ENCODE measurements around the gene IBSP. TPM values are rescaled to one million over a fixed set of nuclear protein-coding genes. Genes with fewer than 3 reads are reported as not detected.

Gene IBSP
- total and polyA plus RNA-seq, 9 of the 15 experiments (the other 6 are each of a cell fraction or from before 2014, with no cell fraction given) = not detected

- no peaks in the 10 kb centered on the region for H3K79me2 ChIP-seq (ENCODE audit: control insufficient read depth, insufficient read depth, low read length)
- H3K4me3 ChIP-seq = no peak overlapping the region
- no peaks in the 10 kb centered on the region for H3K4me1 ChIP-seq (replicated peaks in 1 of 2; ENCODE audit: control insufficient read depth in 2 of 2, insufficient read depth in 2 of 2, low read length in 2 of 2)
- no peaks in the 10 kb centered on the region for H3K36me3 ChIP-seq (ENCODE audit: control insufficient read depth, insufficient read depth, low read length)
- no peak overlapping the region for H3K27ac ChIP-seq (ENCODE audit: extremely low read depth, low read depth, low read length)
- H2AFZ ChIP-seq (ENCODE audit: low read depth, low read length) = no peak overlapping the region
- POLR2A ChIA-PET = interaction anchor here (1.0 kb wide), 1 partner anchor 14 kb away, joined by 3 read pairs; no protein-coding TSS in a partner anchor
- no peaks in the 10 kb centered on the region for H3K9me3 ChIP-seq (replicated peaks; ENCODE audit: control insufficient read depth, insufficient read depth, low read depth, low read length)
- DNase-seq (ENCODE audit: extremely low read depth in 1 of 4, low spot score in 3 of 4) (no peak), ATAC-seq (no peak), FAIRE-seq (no peak)
- in situ Hi-C loops (cut with MboI) (no loop called here), intact Hi-C loops (cut with micrococcal nuclease) (loop anchor here (5.0 kb wide), 1 partner anchor 293 kb away; no protein-coding TSS in a partner anchor)
- CTCF ChIA-PET (ENCODE audit: low intra/inter-chr PET ratio) = no interaction called here
- TF ChIP-seq BRCA1 (IDR thresholded peaks at IDR 0.05) = no peak
- no peak for TF ChIP-seq BRCA1 (CRISPR knock-in tag; IDR thresholded peaks at IDR 0.05)
- no peak for TF ChIP-seq PRDM10 (IDR thresholded peaks at IDR 0.05; ENCODE audit: partially characterized antibody)
- H3K9ac ChIP-seq (ENCODE audit: insufficient read depth in 1 of 2, low read depth in 2 of 2, low read length in 2 of 2) = no peak overlapping the region
- no peaks in the 10 kb centered on the region for H3K27me3 ChIP-seq (ENCODE audit: control insufficient read depth in 2 of 2, insufficient read depth in 2 of 2, low read length in 2 of 2)
- 0% methylated on average over 2 of the region's 2 CpGs for WGBS (ENCODE audit: insufficient coverage, low coverage, missing lambda C conversion rate)
- H3K9me1 ChIP-seq (ENCODE audit: control insufficient read depth, insufficient read depth, low read length) = no peaks in the 10 kb centered on the region
- no peaks in the 10 kb centered on the region; the same call in 1 of the 2 replicates for H4K20me1 ChIP-seq (replicated peaks; ENCODE audit: control insufficient read depth, insufficient read depth, low read length)
- no peak overlapping the region for H3K4me2 ChIP-seq (ENCODE audit: insufficient read depth, low read length)
- BruUV-seq (replicated peaks) = no TSS peak
Observed at GRCh38 chr4:87835743-87836142, 36.4 kb downstream of the IBSP start.
